ENCODE measurements around the gene ZNF827. TPM values are rescaled to one million over a fixed set of nuclear protein-coding genes. Genes with fewer than 3 reads are reported as not detected.

ZNF827 gene
- total RNA-seq, 1 donor from 2014 or later, result 23.8 TPM

DNA sequence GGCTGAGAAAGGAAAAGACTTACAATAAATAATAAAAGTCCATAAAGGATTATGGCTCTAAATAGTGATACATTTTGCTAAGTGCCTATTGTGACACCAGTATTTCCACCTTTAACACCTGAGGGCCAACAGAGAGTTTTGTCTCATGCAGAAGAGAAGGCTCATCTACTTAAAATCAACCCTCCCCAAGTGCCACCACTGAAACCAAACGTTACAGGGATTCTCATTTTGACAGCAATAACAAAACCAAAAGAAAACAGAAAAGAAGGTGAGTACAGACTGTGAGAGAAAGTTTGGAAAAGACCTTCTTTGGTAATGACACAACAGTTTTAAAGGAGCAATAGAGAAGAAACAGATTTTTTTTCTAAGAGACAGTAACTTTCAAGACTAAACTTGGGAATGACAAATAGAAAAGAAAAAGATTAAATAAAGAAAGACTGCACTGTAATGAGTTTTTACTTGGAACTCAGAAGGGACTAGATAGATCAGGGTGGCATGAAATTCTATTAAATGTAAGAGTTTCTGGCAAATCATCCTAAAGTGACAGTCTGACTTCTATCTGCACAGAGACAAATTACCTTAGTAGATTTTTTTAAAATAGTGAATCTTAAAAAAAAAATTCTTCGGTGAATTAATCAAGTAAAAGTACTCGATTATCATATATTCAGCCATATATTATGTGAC, 109.7 kb downstream of the ZNF827 start:
- Mint-ChIP-seq H3K4me3 (ENCODE audit: unreplicated experiment) (no peak overlapping the region), H3K36me3 (ENCODE audit: low read depth) (peaks cover 4% of the 10 kb centered on the region), H3K4me1 (ENCODE audit: low read depth) (peaks cover 22% of the 10 kb centered on the region), H3K27ac (ENCODE audit: unreplicated experiment) (peak overlapping the region; percentile 18), H3K9me3 (ENCODE audit: low read depth) (no peaks in the 10 kb centered on the region), H3K27me3 (ENCODE audit: low read depth) (no peaks in the 10 kb centered on the region)
- no peak for DNase-seq (ENCODE audit: low spot score)
- TF ChIP-seq, protein P1, sequence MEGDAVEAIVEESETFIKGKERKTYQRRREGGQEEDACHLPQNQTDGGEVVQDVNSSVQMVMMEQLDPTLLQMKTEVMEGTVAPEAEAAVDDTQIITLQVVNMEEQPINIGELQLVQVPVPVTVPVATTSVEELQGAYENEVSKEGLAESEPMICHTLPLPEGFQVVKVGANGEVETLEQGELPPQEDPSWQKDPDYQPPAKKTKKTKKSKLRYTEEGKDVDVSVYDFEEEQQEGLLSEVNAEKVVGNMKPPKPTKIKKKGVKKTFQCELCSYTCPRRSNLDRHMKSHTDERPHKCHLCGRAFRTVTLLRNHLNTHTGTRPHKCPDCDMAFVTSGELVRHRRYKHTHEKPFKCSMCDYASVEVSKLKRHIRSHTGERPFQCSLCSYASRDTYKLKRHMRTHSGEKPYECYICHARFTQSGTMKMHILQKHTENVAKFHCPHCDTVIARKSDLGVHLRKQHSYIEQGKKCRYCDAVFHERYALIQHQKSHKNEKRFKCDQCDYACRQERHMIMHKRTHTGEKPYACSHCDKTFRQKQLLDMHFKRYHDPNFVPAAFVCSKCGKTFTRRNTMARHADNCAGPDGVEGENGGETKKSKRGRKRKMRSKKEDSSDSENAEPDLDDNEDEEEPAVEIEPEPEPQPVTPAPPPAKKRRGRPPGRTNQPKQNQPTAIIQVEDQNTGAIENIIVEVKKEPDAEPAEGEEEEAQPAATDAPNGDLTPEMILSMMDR (IDR thresholded peaks at IDR 0.05), result no peak

DNA sequence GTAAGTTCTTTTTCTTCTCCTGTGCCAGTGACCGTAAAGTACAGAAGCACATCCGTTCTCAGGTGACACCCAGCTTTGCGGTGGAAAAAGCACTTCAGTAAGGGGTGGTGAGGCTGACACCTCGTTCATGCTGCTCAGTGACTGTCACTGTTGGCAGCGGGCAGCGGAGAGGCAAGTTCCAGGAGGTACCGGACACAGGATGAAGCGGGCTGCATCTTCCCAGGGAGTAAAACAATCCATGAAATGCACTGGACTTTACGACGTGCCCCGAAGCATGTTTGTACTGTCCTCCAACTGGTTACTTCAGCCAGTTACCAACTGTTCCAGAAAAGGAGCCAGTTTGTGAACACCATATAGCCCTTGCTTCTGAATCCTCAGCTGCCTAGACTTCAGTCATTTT, 110.7 kb downstream of the ZNF827 start:
- DNase-seq (ENCODE audit: low spot score), result no peak
- TF ChIP-seq, protein P1 (IDR thresholded peaks at IDR 0.05), result no peak
- Mint-ChIP-seq H3K27me3 (ENCODE audit: low read depth) (no peaks in the 10 kb centered on the region), H3K27ac (ENCODE audit: unreplicated experiment) (no peak overlapping the region), H3K9me3 (ENCODE audit: low read depth) (no peaks in the 10 kb centered on the region), H3K4me3 (ENCODE audit: unreplicated experiment) (no peak overlapping the region), H3K36me3 (ENCODE audit: low read depth) (peaks cover 4% of the 10 kb centered on the region), H3K4me1 (ENCODE audit: low read depth) (peaks cover 22% of the 10 kb centered on the region)

DNA sequence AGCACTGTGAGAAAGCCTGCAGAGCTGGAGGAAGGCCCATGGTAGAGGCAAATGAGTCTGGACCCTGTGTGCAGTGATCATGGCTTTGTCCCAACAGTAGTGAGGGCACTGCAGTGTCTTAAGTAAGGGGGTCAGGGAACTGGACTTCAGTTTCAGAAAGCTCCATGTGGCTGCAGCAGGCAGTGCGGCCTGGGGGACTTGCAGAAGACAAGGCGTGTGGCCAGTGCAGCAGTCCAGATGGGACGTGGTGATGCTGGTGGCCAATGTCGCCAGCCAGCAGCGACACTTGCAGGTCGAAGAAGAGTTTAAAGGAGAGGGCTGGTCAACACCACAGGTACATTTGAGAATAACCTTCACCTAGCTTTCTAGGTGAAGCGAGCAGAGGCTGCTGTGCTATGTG, 113.4 kb downstream of the ZNF827 start:
- Mint-ChIP-seq H3K4me3 (ENCODE audit: unreplicated experiment) (no peak overlapping the region), H3K27me3 (ENCODE audit: low read depth) (no peaks in the 10 kb centered on the region), H3K9me3 (ENCODE audit: low read depth) (no peaks in the 10 kb centered on the region), H3K36me3 (ENCODE audit: low read depth) (peaks cover 9% of the 10 kb centered on the region), H3K4me1 (ENCODE audit: low read depth) (peaks cover 40% of the 10 kb centered on the region), H3K27ac (ENCODE audit: unreplicated experiment) (no peak overlapping the region)
- TF ChIP-seq, protein P1 (IDR thresholded peaks at IDR 0.05), result no peak
- no peak for DNase-seq (ENCODE audit: low spot score)

DNA sequence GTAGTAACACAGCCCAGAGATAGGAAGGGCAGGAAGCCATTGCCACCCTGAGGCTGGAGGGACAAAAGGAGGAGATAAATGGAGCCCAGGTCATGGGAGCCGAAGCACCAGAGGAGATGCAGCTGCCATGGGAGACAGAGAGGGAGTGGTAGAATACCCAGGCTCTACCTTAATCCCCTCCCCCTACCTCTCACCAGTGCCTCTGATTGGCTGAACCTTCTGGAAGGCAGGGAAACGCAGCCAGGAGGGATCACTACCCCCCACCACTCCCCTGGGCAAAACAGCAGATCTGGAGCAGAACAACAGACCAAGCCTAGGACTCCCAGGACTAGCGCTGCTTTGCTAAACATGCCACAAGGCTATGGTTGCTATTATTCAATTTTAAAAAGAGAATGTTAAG, 114.2 kb downstream of the ZNF827 start:
- Mint-ChIP-seq H3K4me1 (ENCODE audit: low read depth) (peaks cover 32% of the 10 kb centered on the region), H3K36me3 (ENCODE audit: low read depth) (peaks cover 11% of the 10 kb centered on the region), H3K27me3 (ENCODE audit: low read depth) (no peaks in the 10 kb centered on the region), H3K9me3 (ENCODE audit: low read depth) (no peaks in the 10 kb centered on the region), H3K27ac (ENCODE audit: unreplicated experiment) (no peak overlapping the region), H3K4me3 (ENCODE audit: unreplicated experiment) (no peak overlapping the region)
- DNase-seq (ENCODE audit: low spot score), result no peak
- TF ChIP-seq, protein P1 (IDR thresholded peaks at IDR 0.05), result no peak

DNA sequence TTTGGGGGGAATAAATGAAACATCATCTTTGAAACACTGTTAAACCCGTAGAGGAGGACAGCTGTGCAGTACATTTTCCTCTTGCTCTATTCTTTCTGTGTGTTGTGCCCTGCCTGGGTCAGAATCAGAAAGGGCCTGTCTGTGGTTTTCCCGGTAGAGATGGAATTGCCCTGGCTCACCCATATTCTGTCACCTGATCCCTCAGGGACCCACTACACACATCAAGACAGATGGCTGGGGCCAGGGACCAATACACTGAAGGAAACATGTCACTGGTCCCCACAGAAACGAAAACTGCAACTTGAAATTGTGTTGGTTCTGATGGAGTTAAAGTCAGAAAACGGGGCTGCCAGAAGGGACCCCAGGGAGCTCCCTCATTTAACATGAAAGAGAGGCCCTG, 114.9 kb downstream of the ZNF827 start:
- no peak for DNase-seq (ENCODE audit: low spot score)
- Mint-ChIP-seq H3K36me3 (ENCODE audit: low read depth) (peaks cover 11% of the 10 kb centered on the region), H3K27me3 (ENCODE audit: low read depth) (no peaks in the 10 kb centered on the region), H3K4me1 (ENCODE audit: low read depth) (peaks cover 25% of the 10 kb centered on the region), H3K4me3 (ENCODE audit: unreplicated experiment) (no peak overlapping the region), H3K27ac (ENCODE audit: unreplicated experiment) (no peak overlapping the region), H3K9me3 (ENCODE audit: low read depth) (no peaks in the 10 kb centered on the region)
- TF ChIP-seq, protein P1 (IDR thresholded peaks at IDR 0.05), result no peak

Data from chondrocyte (in vitro differentiated cells).